B cell (primary cell): ENCODE measurements around the gene LHPP. TPM values are rescaled to one million over a fixed set of nuclear protein-coding genes. Genes with fewer than 3 reads are reported as not detected.

ENCODE experiments used
- ATAC-seq: fragments of 200-7000 bp; cut with Tn5 transposase; one replicate; pipeline ENCODE4 v1.10.0; 2021; ENCODE audit warnings: low read depth, mild to moderate bottlenecking, moderate number of reproducible peaks, moderate library complexity
- CTCF ChIA-PET: fragments of 350-600 bp; sonication (Branson Sonifier 250); formaldehyde crosslinking; loops from one replicate; lab custom pipeline; 2021; ENCODE audit warnings: antibody characterized with exemption, inconsistent platforms; lab: Charles Lee
- POLR2A ChIA-PET: fragments of 350-600 bp; sonication (Branson Sonifier 250); formaldehyde crosslinking; loops from one replicate; lab custom pipeline; 2021; ENCODE audit warnings: antibody characterized with exemption; lab: Charles Lee
- DNase-seq: peaks from one replicate; pipeline ENCODE4 v3.0.0; 2013
- H2AFZ ChIP-seq: 2 replicates; pipeline ENCODE4 v1.6.1; 2012; ENCODE audit warnings: mild to moderate bottlenecking, low read depth, low read length; ENCODE audit not compliant: insufficient read depth, poor library complexity, severe bottlenecking
- H3K27ac ChIP-seq, 2 donors: 1 replicate in 1 of 2; 2 replicates in 1 of 2; pipeline ENCODE4 v1.5.1; 2012 to 2013; ENCODE audit warnings: low read length in 2 of 2, mild to moderate bottlenecking in 2 of 2, moderate library complexity in 1 of 2
- H3K27me3 ChIP-seq, 4 experiments: fragments of 200-600 bp in 1 of 4; sonication (generic) in 1 of 4; replicated peaks in 1 of 4; 1 replicate in 2 of 4; 2 replicates in 2 of 4; pipeline versions ENCODE4 v1.6.1 to v1.7.0; 2013 to 2016; ENCODE audit warnings: low read length in 3 of 4, mild to moderate bottlenecking in 2 of 4, mixed read lengths in 1 of 4, moderate library complexity in 1 of 4; ENCODE audit not compliant: insufficient read depth in 4 of 4, control insufficient read depth in 3 of 4; ENCODE audit errors: control extremely low read depth in 1 of 4
- H3K36me3 ChIP-seq, 2 experiments: replicated peaks in 1 of 2; 1 replicate in 1 of 2; 2 replicates in 1 of 2; pipeline versions ENCODE4 v1.6.1 to v1.7.1; 2013; ENCODE audit warnings: low read length in 1 of 2; ENCODE audit not compliant: insufficient read depth in 2 of 2, control insufficient read depth in 1 of 2; ENCODE audit errors: control extremely low read depth in 1 of 2, extremely low read depth in 1 of 2
- H3K4me1 ChIP-seq, 2 donors: fragments of 200-600 bp in 1 of 2; sonication (generic) in 1 of 2; 1 replicate in 1 of 2; 2 replicates in 1 of 2; pipeline versions ENCODE4 v1.5.1 to v1.6.1; 2013 to 2017; ENCODE audit warnings: low read length in 2 of 2; ENCODE audit not compliant: control insufficient read depth in 2 of 2, insufficient read depth in 2 of 2
- H3K4me2 ChIP-seq: replicated peaks from 2 replicates; pipeline ENCODE3; 2012; ENCODE audit warnings: mild to moderate bottlenecking, low read depth, low read length; ENCODE audit not compliant: poor library complexity, severe bottlenecking
- H3K4me3 ChIP-seq, 5 experiments: fragments of 200-600 bp in 1 of 5; sonication (generic) in 1 of 5; 1 replicate in 3 of 5; 2 replicates in 2 of 5; pipeline versions ENCODE4 v1.5.1 to v1.7.0; 2011 to 2016; ENCODE audit warnings: low read length in 4 of 5, mild to moderate bottlenecking in 4 of 5, low read depth in 2 of 5, control low read depth in 1 of 5, moderate library complexity in 1 of 5; ENCODE audit not compliant: insufficient read depth in 1 of 5; ENCODE audit errors: control extremely low read depth in 1 of 5, extremely low read depth in 1 of 5
- H3K79me2 ChIP-seq: fragments of 200-600 bp; sonication (generic); one replicate; pipeline ENCODE4 v1.6.0; 2016; ENCODE audit warnings: low read length; ENCODE audit not compliant: control insufficient read depth, insufficient read depth
- H3K9ac ChIP-seq: fragments of 200-600 bp; sonication (generic); 2 replicates; pipeline ENCODE4 v1.6.1; 2017; ENCODE audit warnings: mild to moderate bottlenecking, low read length, moderate library complexity
- H3K9me3 ChIP-seq, 3 donors: one replicate each; pipeline versions ENCODE4 v1.6.1 to v1.7.1; 2013; ENCODE audit warnings: low read length in 2 of 3; ENCODE audit not compliant: control insufficient read depth in 2 of 3, insufficient read depth in 1 of 3; ENCODE audit errors: control extremely low read depth in 1 of 3
- H4K20me1 ChIP-seq: 2 replicates; pipeline ENCODE4 v1.6.0; 2012; ENCODE audit warnings: mild to moderate bottlenecking, low read length; ENCODE audit not compliant: insufficient read depth, control insufficient read depth, poor library complexity, severe bottlenecking
- H3K27ac Mint-ChIP-seq: one replicate; pipeline ENCODE4 v1.8.0; 2021; ENCODE audit warnings: mixed read lengths
- H3K27me3 Mint-ChIP-seq: one replicate; pipeline ENCODE4 v1.8.0; 2021; ENCODE audit warnings: mixed read lengths
- H3K4me1 Mint-ChIP-seq: one replicate; pipeline ENCODE4 v1.8.0; 2021; ENCODE audit warnings: mixed read lengths
- H3K4me3 Mint-ChIP-seq: one replicate; pipeline ENCODE4 v1.8.0; 2021; ENCODE audit warnings: mixed read lengths
- H3K9me3 Mint-ChIP-seq: one replicate; pipeline ENCODE4 v1.8.0; 2022; ENCODE audit warnings: mixed read lengths; ENCODE audit not compliant: insufficient read depth
- EZH2 ChIP-seq: IDR thresholded peaks from 2 replicates; pipeline ENCODE4 v1.6.1; 2012; ENCODE audit warnings: borderline replicate concordance, low read depth, mild to moderate bottlenecking, moderate library complexity, low read length; ENCODE audit not compliant: insufficient read depth, poor library complexity, severe bottlenecking
- WGBS: methylation state at CpG from one replicate; pipeline ENCODE4 v1.1.5; 2013; ENCODE audit warnings: missing lambda C conversion rate; ENCODE audit not compliant: insufficient coverage; 5-methylcytosine and 5-hydroxymethylcytosine counted together
- intact Hi-C: fragments of 100-400 bp; cut with micrococcal nuclease; formaldehyde crosslinking; loops from one replicate; pipeline ENCODE4 v1.10.0; 2022
- polyA plus RNA-seq: library from polyadenylated mRNA; depleted of rRNA; stranded (reverse); fragments of >200 nt; gene quantifications from 2 replicates; pipeline ENCODE4 v1.2.3, GENCODE V29; 2012
- total RNA-seq, 2 donors: library from RNA; stranded (reverse); fragments of 120-200 nt in 1 of 2; gene quantifications; 1 replicate in 1 of 2; 2 replicates in 1 of 2; pipeline versions ENCODE4 v1.2.3 to v1.2.4, GENCODE V29; 2013 to 2022
- TF ChIP-seq, protein P1 (sequence below): fragments of 200-600 bp; IDR thresholded peaks from one replicate; pipeline ENCODE4 v1.8.0; 2022; ENCODE audit warnings: antibody characterized with exemption, mild to moderate bottlenecking

The LHPP gene
- total and polyA plus RNA-seq, 2 donors (not counting 1 experiment from before 2014, with no cell fraction given): 60.2 to 83.5 TPM

- no peak overlapping the region for H3K27ac ChIP-seq
- Mint-ChIP-seq H3K4me1 (peaks cover 9% of the 10 kb centered on the region), H3K9me3 (no peaks in the 10 kb centered on the region), H3K27me3 (peaks cover 28% of the 10 kb centered on the region), H3K27ac (no peak overlapping the region), H3K4me3 (no peak overlapping the region)
- no peak overlapping the region for H3K4me3 ChIP-seq
- H3K27me3 ChIP-seq: peaks cover 0 to 29% (median 13%) of the 10 kb centered on the region in 4 experiments
- H4K20me1 ChIP-seq: no peaks in the 10 kb centered on the region
- DNase-seq (no peak), ATAC-seq (no peak)
- no peak overlapping the region for H3K4me2 ChIP-seq
- CTCF ChIA-PET: no interaction called here
- H3K79me2 ChIP-seq: peaks cover 13% of the 10 kb centered on the region
- no CpG with 5 or more reads among the region's 2 CpGs for WGBS
- intact Hi-C loops: no loop called here
- no peaks in the 10 kb centered on the region for H3K9me3 ChIP-seq
- no peaks in the 10 kb centered on the region for H3K36me3 ChIP-seq
- H3K9ac ChIP-seq: no peak overlapping the region
- H2AFZ ChIP-seq: no peak overlapping the region
- POLR2A ChIA-PET: no interaction called here
- TF ChIP-seq EZH2: no peak
- TF ChIP-seq, protein P1, sequence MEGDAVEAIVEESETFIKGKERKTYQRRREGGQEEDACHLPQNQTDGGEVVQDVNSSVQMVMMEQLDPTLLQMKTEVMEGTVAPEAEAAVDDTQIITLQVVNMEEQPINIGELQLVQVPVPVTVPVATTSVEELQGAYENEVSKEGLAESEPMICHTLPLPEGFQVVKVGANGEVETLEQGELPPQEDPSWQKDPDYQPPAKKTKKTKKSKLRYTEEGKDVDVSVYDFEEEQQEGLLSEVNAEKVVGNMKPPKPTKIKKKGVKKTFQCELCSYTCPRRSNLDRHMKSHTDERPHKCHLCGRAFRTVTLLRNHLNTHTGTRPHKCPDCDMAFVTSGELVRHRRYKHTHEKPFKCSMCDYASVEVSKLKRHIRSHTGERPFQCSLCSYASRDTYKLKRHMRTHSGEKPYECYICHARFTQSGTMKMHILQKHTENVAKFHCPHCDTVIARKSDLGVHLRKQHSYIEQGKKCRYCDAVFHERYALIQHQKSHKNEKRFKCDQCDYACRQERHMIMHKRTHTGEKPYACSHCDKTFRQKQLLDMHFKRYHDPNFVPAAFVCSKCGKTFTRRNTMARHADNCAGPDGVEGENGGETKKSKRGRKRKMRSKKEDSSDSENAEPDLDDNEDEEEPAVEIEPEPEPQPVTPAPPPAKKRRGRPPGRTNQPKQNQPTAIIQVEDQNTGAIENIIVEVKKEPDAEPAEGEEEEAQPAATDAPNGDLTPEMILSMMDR: no peak
- H3K4me1 ChIP-seq: peaks cover 3 to 11% of the 10 kb centered on the region in 2 donors
Measured at GRCh38 chr10:124458889-124459288, 2.7 kb upstream of the LHPP start.

- Histone ChIP-seq H2AFZ (no peak overlapping the region), H3K79me2 (peaks cover 18% of the 10 kb centered on the region), H3K9ac (no peak overlapping the region), H3K4me2 (no peak overlapping the region), H3K27me3 (peaks cover 0 to 24% (median 8%) of the 10 kb centered on the region in 4 experiments), H4K20me1 (no peaks in the 10 kb centered on the region), H3K27ac (no peak overlapping the region), H3K36me3 (no peaks in the 10 kb centered on the region), H3K4me1 (peaks cover 4 to 16% of the 10 kb centered on the region in 2 donors), H3K4me3 (no peak overlapping the region), H3K9me3 (no peaks in the 10 kb centered on the region)
- H3K4me3 Mint-ChIP-seq: no peak overlapping the region
- H3K27ac Mint-ChIP-seq: no peak overlapping the region
- DNase-seq (no peak), ATAC-seq (no peak)
- peaks cover 12% of the 10 kb centered on the region for H3K4me1 Mint-ChIP-seq
- ChIA-PET CTCF (no interaction called here), POLR2A (no interaction called here)
- H3K27me3 Mint-ChIP-seq: peaks cover 23% of the 10 kb centered on the region
- 92% methylated on average over 1 of the region's 1 CpG for WGBS
- intact Hi-C loops: no loop called here
- TF ChIP-seq, protein P1: no peak
- TF ChIP-seq EZH2: no peak
- H3K9me3 Mint-ChIP-seq: no peaks in the 10 kb centered on the region
Measured at GRCh38 chr10:124459395-124459794, 2.2 kb upstream of the LHPP start.
